ENCODE results near the gene G6PD. TPM values are rescaled to one million over a fixed set of nuclear protein-coding genes. Genes with fewer than 3 reads are reported as not detected.

The G6PD gene
- polyA plus RNA-seq, 1 experiment, result 172 TPM

GRCh38 chrX:154519389-154519788 lies 27.3 kb downstream of the G6PD start:
- no peaks in the 10 kb centered on the region for H3K9me3 ChIP-seq (ENCODE audit: control insufficient read depth, insufficient read depth, low read length)
- no peaks in the 10 kb centered on the region for H3K27me3 ChIP-seq (ENCODE audit: control insufficient read depth, insufficient read depth, low read length)
- no peak overlapping the region for H3K27ac ChIP-seq (ENCODE audit: low read depth, low read length)
- DNase-seq (ENCODE audit: low read depth, low spot score), result no peak
- TF ChIP-seq CTCF (IDR thresholded peaks at IDR 0.05; ENCODE audit: low read depth, low read length), result no peak
- POLR2A ChIA-PET, result no interaction called here
- H3K4me3 ChIP-seq (ENCODE audit: low read depth, low read length), result no peak overlapping the region
- CTCF ChIA-PET, result no interaction called here

- Histone ChIP-seq H3K4me3 (ENCODE audit: low read depth, low read length) (peak overlapping the region; percentile 50; the same call in 1 of the 2 replicates), H3K9me3 (ENCODE audit: control insufficient read depth, insufficient read depth, low read length) (no peaks in the 10 kb centered on the region), H3K27ac (ENCODE audit: low read depth, low read length) (peak overlapping the region; percentile 81), H3K27me3 (ENCODE audit: control insufficient read depth, insufficient read depth, low read length) (no peaks in the 10 kb centered on the region)
- ChIA-PET CTCF (interaction anchor here (2.9 kb wide), 1 partner anchor 10 kb away, joined by 12 read pairs; no protein-coding TSS in a partner anchor), POLR2A (interaction anchor here (0.6 to 2.7 kb wide), 3 partner anchors 24 to 30 kb away, joined by 3 to 12 read pairs (median 8); partner anchors contain the start of genes IKBKG and SLC10A3)
- TF ChIP-seq CTCF (IDR thresholded peaks at IDR 0.05; ENCODE audit: low read depth, low read length), result no peak
- DNase-seq (ENCODE audit: low read depth, low spot score), result no peak
Measured at GRCh38 chrX:154517101-154517781, 29.4 kb downstream of the G6PD start.

- Histone ChIP-seq H3K27ac (ENCODE audit: low read depth, low read length) (peak overlapping the region; percentile 81), H3K4me3 (ENCODE audit: low read depth, low read length) (peak overlapping the region; percentile 50), H3K27me3 (ENCODE audit: control insufficient read depth, insufficient read depth, low read length) (no peaks in the 10 kb centered on the region), H3K9me3 (ENCODE audit: control insufficient read depth, insufficient read depth, low read length) (no peaks in the 10 kb centered on the region)
- POLR2A ChIA-PET, result interaction anchor here (0.6 to 2.7 kb wide), 4 partner anchors 11 to 38 kb away, joined by 3 to 12 read pairs (median 6); partner anchors contain the start of genes LAGE3 and SLC10A3
- CTCF ChIA-PET, result interaction anchor here (2.9 kb wide), 1 partner anchor 11 kb away, joined by 12 read pairs; no protein-coding TSS in a partner anchor
- TF ChIP-seq CTCF (IDR thresholded peaks at IDR 0.05; ENCODE audit: low read depth, low read length), result no peak
- no peak for DNase-seq (ENCODE audit: low read depth, low spot score)
Measured at GRCh38 chrX:154516656-154517100, 30.0 kb downstream of the G6PD start.

- POLR2A ChIA-PET, result interaction anchor here (0.8 to 2.7 kb wide), 3 partner anchors 11 to 37 kb away, joined by 3 to 12 read pairs (median 5); partner anchors contain the start of genes LAGE3 and SLC10A3
- no peaks in the 10 kb centered on the region for H3K9me3 ChIP-seq (ENCODE audit: control insufficient read depth, insufficient read depth, low read length)
- H3K27me3 ChIP-seq (ENCODE audit: control insufficient read depth, insufficient read depth, low read length), result no peaks in the 10 kb centered on the region
- peak; percentile 73 for DNase-seq (ENCODE audit: low read depth, low spot score)
- TF ChIP-seq CTCF (IDR thresholded peaks at IDR 0.05; ENCODE audit: low read depth, low read length), result no peak
- CTCF ChIA-PET, result interaction anchor here (2.9 kb wide), 1 partner anchor 11 kb away, joined by 12 read pairs; no protein-coding TSS in a partner anchor
- H3K4me3 ChIP-seq (ENCODE audit: low read depth, low read length), result peak within 1 kb of the TSS; percentile 68
- H3K27ac ChIP-seq (ENCODE audit: low read depth, low read length), result peak within 1 kb of the TSS; percentile 81
Measured at GRCh38 chrX:154515966-154516655, 30.5 kb downstream of the G6PD start, which contains the start of gene FAM3A. Gene FAM3A (minus strand): TSS chrX:154516232. CDS start chrX:154515772, 460 bp downstream.
